ENCODE results near the gene TYR.

Gene TYR

GRCh38 chr11:89177691-89178231 lies at the start of gene TYR:
Gene TYR (plus strand): TSS chr11:89177875. CDS start chr11:89177954, 79 bp downstream.
- Histone ChIP-seq H3K27ac (ENCODE audit: low read depth, low read length) (no peak within 1 kb of the TSS), H4K20me1 (ENCODE audit: low read depth, low read length) (no peaks in the 10 kb centered on the region), H3K4me2 (ENCODE audit: low read depth, low read length, poor library complexity, severe bottlenecking) (no peak within 1 kb of the TSS), H3K79me2 (ENCODE audit: insufficient read depth, low read length) (no peaks in the 10 kb centered on the region), H3K9ac (ENCODE audit: low read length) (no peak within 1 kb of the TSS), H3F3A (ENCODE audit: insufficient read depth) (no peaks in the 10 kb centered on the region), H3K9me3 (ENCODE audit: insufficient read depth, low read length) (no peaks in the 10 kb centered on the region), H2AFZ (ENCODE audit: low read depth, low read length, severe bottlenecking) (no peak within 1 kb of the TSS), H3K9me2 (replicated peaks; ENCODE audit: insufficient read depth, low read length) (no peaks in the 10 kb centered on the region), H3K27me3 (ENCODE audit: low read length) (no peaks in the 10 kb centered on the region), H3K4me3 (ENCODE audit: insufficient read depth, low read length, poor library complexity, severe bottlenecking) (no peak within 1 kb of the TSS), H3K36me3 (ENCODE audit: low read length) (no peaks in the 10 kb centered on the region)
- TF ChIP-seq, protein P1, sequence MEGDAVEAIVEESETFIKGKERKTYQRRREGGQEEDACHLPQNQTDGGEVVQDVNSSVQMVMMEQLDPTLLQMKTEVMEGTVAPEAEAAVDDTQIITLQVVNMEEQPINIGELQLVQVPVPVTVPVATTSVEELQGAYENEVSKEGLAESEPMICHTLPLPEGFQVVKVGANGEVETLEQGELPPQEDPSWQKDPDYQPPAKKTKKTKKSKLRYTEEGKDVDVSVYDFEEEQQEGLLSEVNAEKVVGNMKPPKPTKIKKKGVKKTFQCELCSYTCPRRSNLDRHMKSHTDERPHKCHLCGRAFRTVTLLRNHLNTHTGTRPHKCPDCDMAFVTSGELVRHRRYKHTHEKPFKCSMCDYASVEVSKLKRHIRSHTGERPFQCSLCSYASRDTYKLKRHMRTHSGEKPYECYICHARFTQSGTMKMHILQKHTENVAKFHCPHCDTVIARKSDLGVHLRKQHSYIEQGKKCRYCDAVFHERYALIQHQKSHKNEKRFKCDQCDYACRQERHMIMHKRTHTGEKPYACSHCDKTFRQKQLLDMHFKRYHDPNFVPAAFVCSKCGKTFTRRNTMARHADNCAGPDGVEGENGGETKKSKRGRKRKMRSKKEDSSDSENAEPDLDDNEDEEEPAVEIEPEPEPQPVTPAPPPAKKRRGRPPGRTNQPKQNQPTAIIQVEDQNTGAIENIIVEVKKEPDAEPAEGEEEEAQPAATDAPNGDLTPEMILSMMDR (IDR thresholded peaks at IDR 0.05; ENCODE audit: insufficient read depth, low read length, poor library complexity, severe bottlenecking): no peak
- no peak for TF ChIP-seq EZH2phosphoT487 (conservative IDR thresholded peaks at IDR 0.05; ENCODE audit: low read length)

DNA sequence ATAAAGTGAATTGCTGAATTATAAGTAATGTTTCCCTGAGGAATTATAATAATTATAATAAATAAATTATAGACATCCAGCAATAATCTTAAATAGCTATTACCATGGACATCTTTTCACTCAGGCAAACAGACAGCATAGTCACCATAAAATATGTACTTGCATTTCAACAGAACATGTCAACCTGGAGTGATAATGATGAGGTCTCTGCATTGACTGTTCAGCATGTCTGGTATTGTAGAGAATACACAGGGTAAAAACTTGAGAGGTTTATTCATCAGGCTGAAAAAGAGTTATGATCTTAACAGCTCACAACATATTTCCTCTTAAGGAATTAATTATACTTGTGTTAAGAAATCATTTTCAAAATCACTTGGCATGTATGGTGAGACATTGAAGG lies 41.1 kb upstream of the TYR start:
- H4K20me1 ChIP-seq (ENCODE audit: low read depth, low read length): no peaks in the 10 kb centered on the region
- H3K4me3 ChIP-seq (ENCODE audit: insufficient read depth, low read length, poor library complexity, severe bottlenecking): no peak overlapping the region
- H3K9me2 ChIP-seq (replicated peaks; ENCODE audit: insufficient read depth, low read length): no peaks in the 10 kb centered on the region
- H3K9ac ChIP-seq (ENCODE audit: low read length): no peak overlapping the region
- TF ChIP-seq, protein P1 (IDR thresholded peaks at IDR 0.05; ENCODE audit: insufficient read depth, low read length, poor library complexity, severe bottlenecking): no peak
- TF ChIP-seq EZH2phosphoT487 (conservative IDR thresholded peaks at IDR 0.05; ENCODE audit: low read length): no peak
- no peaks in the 10 kb centered on the region for H3K27me3 ChIP-seq (ENCODE audit: low read length)
- H3K36me3 ChIP-seq (ENCODE audit: low read length): no peaks in the 10 kb centered on the region
- H3F3A ChIP-seq (ENCODE audit: insufficient read depth): no peaks in the 10 kb centered on the region
- no peaks in the 10 kb centered on the region for H3K79me2 ChIP-seq (ENCODE audit: insufficient read depth, low read length)
- H2AFZ ChIP-seq (ENCODE audit: low read depth, low read length, severe bottlenecking): no peak overlapping the region
- no peaks in the 10 kb centered on the region for H3K9me3 ChIP-seq (ENCODE audit: insufficient read depth, low read length)
- H3K4me2 ChIP-seq (ENCODE audit: low read depth, low read length, poor library complexity, severe bottlenecking): no peak overlapping the region
- H3K27ac ChIP-seq (ENCODE audit: low read depth, low read length): no peak overlapping the region

DNA sequence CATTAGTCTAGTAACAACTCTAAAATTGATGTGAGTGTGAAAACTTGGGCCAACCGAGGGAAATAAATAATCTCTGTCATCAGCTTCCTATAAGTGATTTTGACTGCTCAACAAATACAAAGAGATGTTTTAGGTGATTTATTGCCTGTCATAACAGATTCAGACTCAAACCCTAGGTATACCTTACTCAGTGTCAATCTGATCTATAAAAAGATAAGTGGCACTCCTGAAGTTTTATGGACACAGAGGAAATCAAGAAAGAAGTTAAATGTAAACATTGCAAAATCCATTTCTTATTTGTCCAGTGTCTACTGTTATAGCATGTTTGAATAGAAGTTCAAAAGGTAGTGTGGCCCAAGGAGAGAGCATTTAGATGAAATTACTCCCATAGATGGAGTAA lies 30.4 kb upstream of the TYR start:
- no peaks in the 10 kb centered on the region for H3K9me2 ChIP-seq (replicated peaks; ENCODE audit: insufficient read depth, low read length)
- no peaks in the 10 kb centered on the region for H3F3A ChIP-seq (ENCODE audit: insufficient read depth)
- no peaks in the 10 kb centered on the region for H3K79me2 ChIP-seq (ENCODE audit: insufficient read depth, low read length)
- no peak overlapping the region for H3K4me3 ChIP-seq (ENCODE audit: insufficient read depth, low read length, poor library complexity, severe bottlenecking)
- H3K9me3 ChIP-seq (ENCODE audit: insufficient read depth, low read length): no peaks in the 10 kb centered on the region
- no peaks in the 10 kb centered on the region for H3K27me3 ChIP-seq (ENCODE audit: low read length)
- no peaks in the 10 kb centered on the region for H4K20me1 ChIP-seq (ENCODE audit: low read depth, low read length)
- H3K9ac ChIP-seq (ENCODE audit: low read length): no peak overlapping the region
- H2AFZ ChIP-seq (ENCODE audit: low read depth, low read length, severe bottlenecking): no peak overlapping the region
- no peaks in the 10 kb centered on the region for H3K36me3 ChIP-seq (ENCODE audit: low read length)
- no peak overlapping the region for H3K4me2 ChIP-seq (ENCODE audit: low read depth, low read length, poor library complexity, severe bottlenecking)
- H3K27ac ChIP-seq (ENCODE audit: low read depth, low read length): no peak overlapping the region
- TF ChIP-seq, protein P1 (IDR thresholded peaks at IDR 0.05; ENCODE audit: insufficient read depth, low read length, poor library complexity, severe bottlenecking): no peak
- TF ChIP-seq EZH2phosphoT487 (conservative IDR thresholded peaks at IDR 0.05; ENCODE audit: low read length): no peak
